Lower leg skin (tissue), 4 donors: Measurements from ENCODE around the gene MRS2. TPM values are rescaled to one million over a fixed set of nuclear protein-coding genes. Genes with fewer than 3 reads are reported as not detected.
"Not testable (repeated sequence)": the region's sequence is repeated elsewhere in the genome, so short reads cannot be mapped to it uniquely, and the experiment has no call there.

ENCODE experiments used
- DNase-seq, 2 donors: peaks; one replicate each; pipeline ENCODE4 v3.0.0-alpha.2; 2019; ENCODE audit warnings: low spot score in 2 of 2
- H3K4me3 ChIP-seq: fragments of 200-600 bp; sonication (generic); 2 replicates; pipeline ENCODE4 v1.5.1; 2017; ENCODE audit warnings: mild to moderate bottlenecking, low read depth; ENCODE audit not compliant: poor library complexity, severe bottlenecking
- POLR2A ChIP-seq, 2 donors: fragments of 450-650 bp; IDR thresholded peaks; one replicate each; pipeline ENCODE4 v1.6.1; 2016 to 2017; ENCODE audit warnings: antibody characterized with exemption in 2 of 2, mild to moderate bottlenecking in 1 of 2, moderate library complexity in 1 of 2
- WGBS, 2 donors: methylation state at CpG; one replicate each; pipeline ENCODE4 v1.1.5; 2018; 5-methylcytosine and 5-hydroxymethylcytosine counted together
- intact Hi-C: fragments of 100-400 bp; cut with DNase I; formaldehyde crosslinking; loops from one replicate; pipeline ENCODE4 v1.15.0; 2023; ENCODE audit warnings: low total_unique reads
- total RNA-seq, 4 donors: library from RNA; depleted of rRNA; stranded (reverse); fragments of >200 nt; gene quantifications; one replicate each; pipeline ENCODE4 v1.1.0, GENCODE V29; 2016
- TF ChIP-seq, protein P1 (sequence below), 3 donors: fragments of 450-650 bp; IDR thresholded peaks; one replicate each; pipeline ENCODE4 v1.5.1; 2016; ENCODE audit warnings: antibody characterized with exemption in 3 of 3, mild to moderate bottlenecking in 3 of 3, moderate library complexity in 2 of 3

The MRS2 gene
- total RNA-seq, 4 donors from 2014 or later: 16.0 to 25.4 (median 20.6) TPM

DNA sequence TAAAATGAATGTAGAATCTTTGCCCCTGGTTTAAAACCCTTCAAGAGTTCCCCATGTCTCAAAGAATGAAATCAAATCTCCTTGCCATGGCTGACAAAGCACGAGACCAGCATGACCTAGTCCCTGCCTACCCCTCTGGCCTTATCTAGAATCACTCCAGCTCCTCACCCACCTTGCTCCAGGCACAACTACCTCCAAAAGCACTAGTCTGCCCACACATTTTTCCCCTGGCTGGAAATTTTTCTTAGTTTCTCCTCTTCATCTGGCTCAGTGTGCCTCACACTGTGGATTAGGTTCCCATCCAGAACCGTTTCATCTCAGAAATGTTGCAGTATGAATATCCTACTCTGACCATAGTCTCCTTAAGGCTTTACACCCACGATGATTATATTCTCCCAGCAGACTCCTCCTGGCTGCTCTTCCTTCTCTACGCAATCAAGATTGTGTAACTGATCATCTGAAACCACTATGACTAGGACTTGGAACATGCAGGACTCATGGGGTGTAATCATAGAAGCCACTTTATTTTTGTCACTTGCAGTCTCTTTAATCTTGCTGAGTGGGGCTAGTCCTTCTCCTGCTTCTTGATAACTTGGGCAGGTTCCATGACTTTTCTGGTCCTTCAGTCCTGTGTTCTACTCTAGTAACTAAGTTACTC lies 7.8 kb upstream of the MRS2 start:
- intact Hi-C loops: loop anchor here (10.0 kb wide), 1 partner anchor 110 kb away; no protein-coding TSS in a partner anchor
- TF ChIP-seq, protein P1, sequence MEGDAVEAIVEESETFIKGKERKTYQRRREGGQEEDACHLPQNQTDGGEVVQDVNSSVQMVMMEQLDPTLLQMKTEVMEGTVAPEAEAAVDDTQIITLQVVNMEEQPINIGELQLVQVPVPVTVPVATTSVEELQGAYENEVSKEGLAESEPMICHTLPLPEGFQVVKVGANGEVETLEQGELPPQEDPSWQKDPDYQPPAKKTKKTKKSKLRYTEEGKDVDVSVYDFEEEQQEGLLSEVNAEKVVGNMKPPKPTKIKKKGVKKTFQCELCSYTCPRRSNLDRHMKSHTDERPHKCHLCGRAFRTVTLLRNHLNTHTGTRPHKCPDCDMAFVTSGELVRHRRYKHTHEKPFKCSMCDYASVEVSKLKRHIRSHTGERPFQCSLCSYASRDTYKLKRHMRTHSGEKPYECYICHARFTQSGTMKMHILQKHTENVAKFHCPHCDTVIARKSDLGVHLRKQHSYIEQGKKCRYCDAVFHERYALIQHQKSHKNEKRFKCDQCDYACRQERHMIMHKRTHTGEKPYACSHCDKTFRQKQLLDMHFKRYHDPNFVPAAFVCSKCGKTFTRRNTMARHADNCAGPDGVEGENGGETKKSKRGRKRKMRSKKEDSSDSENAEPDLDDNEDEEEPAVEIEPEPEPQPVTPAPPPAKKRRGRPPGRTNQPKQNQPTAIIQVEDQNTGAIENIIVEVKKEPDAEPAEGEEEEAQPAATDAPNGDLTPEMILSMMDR (IDR thresholded peaks at IDR 0.05): no peak
- TF ChIP-seq POLR2A (IDR thresholded peaks at IDR 0.05): no peak
- 64 to 69% methylated on average over 4 of the region's 4 CpGs for WGBS, 2 donors
- no peak overlapping the region for H3K4me3 ChIP-seq
- no peak for DNase-seq

DNA sequence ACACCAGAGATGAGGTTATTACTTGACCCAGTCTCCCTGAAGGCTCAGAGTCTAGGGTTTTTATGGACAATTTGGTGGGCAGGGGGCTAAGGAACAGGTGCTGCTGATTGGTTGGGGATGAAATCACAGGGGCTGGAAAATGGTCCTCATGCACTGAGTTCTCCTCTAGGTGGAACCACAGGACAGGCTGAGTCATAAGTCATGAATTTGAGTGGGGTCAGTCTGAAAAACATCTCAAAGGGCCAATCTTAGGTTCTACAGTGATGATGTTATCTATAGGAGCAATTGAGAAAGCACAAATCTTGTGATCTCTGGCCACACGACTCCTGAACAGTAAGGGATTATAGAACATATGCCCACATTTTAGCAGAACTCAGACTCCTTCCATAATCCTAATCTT lies 5.9 kb upstream of the MRS2 start:
- no peak overlapping the region for H3K4me3 ChIP-seq
- 91 to 92% methylated on average over 1 of the region's 1 CpG for WGBS, 2 donors
- intact Hi-C loops: loop anchor here (10.0 kb wide), 1 partner anchor 112 kb away; no protein-coding TSS in a partner anchor
- DNase-seq: no peak
- no peak for TF ChIP-seq POLR2A (IDR thresholded peaks at IDR 0.05)
- TF ChIP-seq, protein P1 (IDR thresholded peaks at IDR 0.05): no peak

DNA sequence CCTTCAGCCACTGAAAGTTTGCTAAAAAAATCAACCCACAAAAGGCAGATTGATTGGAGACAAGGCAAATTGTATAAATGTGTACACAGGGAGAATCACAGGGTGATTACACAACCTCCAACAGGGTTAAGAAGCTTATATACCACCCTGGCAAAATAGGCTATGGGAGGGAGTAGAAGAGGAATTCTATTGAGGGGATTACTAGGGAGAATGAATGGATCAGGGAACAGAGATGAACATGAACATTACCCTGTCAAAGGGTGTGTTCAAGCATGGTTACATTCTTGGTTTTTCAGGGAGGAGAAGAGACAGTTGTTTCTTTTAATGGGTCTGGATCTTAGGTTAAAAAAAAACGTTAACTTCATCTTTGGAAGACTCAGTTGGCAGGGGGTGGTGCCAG lies 5.1 kb upstream of the MRS2 start:
- H3K4me3 ChIP-seq: no peak overlapping the region
- WGBS, 2 donors: 48 to 70% methylated on average over 1 of the region's 1 CpG
- DNase-seq: no peak
- TF ChIP-seq POLR2A (IDR thresholded peaks at IDR 0.05): no peak
- TF ChIP-seq, protein P1 (IDR thresholded peaks at IDR 0.05): no peak
- intact Hi-C loops: loop anchor here (10.0 kb wide), 1 partner anchor 113 kb away; no protein-coding TSS in a partner anchor

DNA sequence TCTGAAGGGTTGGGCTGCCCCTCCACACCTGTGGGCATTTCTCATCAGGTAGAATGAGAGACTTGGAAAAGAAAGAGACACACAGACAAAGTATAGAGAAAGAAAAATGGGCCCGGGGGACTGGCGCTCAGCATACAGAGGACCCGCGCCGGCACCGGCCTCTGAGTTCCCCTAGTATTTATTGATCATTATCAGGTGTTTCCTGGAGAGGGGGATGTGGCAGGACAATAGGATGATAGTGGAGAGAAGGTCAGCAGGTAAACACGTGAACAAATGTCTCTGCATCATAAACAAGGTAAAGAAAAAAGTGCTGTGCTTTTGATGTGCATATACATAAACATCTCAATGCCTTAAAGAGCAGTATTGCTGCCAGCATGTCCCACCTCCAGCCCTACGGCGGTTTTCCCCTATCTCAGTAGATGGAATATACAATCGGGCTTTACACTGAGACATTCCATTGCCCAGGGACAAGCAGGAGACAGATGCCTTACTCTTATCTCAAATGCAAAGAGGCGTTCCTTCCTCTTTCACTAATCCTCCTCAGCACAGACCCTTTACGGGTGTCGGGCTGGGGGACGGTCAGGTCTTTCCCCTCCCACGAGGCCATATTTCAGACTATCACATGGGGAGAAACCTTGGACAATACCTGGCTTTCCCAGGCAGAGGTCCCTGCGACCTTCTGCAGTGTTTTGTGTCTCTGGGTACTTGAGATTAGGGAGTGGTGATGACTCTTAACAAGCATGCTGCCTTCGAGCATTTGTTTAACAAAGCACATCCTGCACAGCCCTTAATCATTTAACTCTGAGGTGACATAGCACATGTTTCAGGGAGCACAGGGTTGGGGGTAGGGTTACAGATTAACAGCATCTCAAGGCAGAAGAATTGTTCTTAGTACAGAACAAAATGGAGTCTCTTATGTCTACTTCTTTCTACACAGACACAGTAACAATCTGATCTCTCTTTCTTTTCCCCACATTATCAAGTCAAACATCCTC lies 2.4 kb upstream of the MRS2 start:
- H3K4me3 ChIP-seq, intact Hi-C loops, DNase-seq: not testable (repeated sequence)
- 22 to 27% methylated on average over 17 of the region's 17 CpGs for WGBS, 2 donors

DNA sequence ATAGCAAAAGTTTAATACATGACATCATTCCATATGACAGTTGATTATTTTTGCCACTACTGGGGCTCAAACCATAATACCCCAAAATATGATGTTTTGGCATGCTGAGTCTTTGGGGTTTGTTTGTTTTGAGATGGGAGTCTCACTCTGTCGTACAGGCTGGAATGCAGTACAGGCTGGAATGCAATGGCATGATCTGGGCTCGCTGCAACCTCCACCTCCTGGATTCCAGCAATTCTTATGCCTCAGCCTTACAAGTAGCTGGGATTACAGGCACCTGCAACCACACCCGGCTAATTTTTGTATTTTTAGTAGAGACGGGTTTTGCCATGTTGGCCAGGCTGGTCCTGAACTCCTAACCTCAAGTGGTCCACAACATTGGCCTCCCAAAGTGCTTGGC lies 1.3 kb upstream of the MRS2 start:
- no peak overlapping the region for H3K4me3 ChIP-seq
- intact Hi-C loops: no loop called here
- 63 to 72% methylated on average over 4 of the region's 4 CpGs for WGBS, 2 donors
- TF ChIP-seq POLR2A (IDR thresholded peaks at IDR 0.05): no peak
- TF ChIP-seq, protein P1 (IDR thresholded peaks at IDR 0.05): no peak
- no peak for DNase-seq

DNA sequence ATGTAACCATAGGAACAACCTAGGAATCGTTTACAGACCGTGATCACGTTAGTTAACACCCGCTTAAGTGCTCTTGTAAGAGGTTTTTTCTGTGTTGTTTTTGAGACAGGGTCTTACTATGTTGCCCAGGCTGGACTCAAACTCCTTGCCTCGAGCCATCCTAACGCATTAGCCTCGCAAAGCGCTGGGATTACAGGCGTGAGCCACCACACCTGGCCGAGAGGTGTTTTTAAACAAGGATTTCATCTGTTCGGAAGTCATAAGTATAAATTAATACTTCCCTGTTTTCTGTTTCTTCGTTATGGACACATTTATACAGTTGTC lies 727 bp downstream of the MRS2 start:
- 6 to 7% methylated on average over 12 of the region's 12 CpGs for WGBS, 2 donors
- TF ChIP-seq POLR2A (IDR thresholded peaks at IDR 0.05): no peak
- TF ChIP-seq, protein P1 (IDR thresholded peaks at IDR 0.05): no peak
- H3K4me3 ChIP-seq: peak overlapping the region; percentile 92
- intact Hi-C loops: no loop called here
- no peak for DNase-seq
